HUES6 (cell line): ENCODE measurements around the gene PDE4DIP.
"Not testable (repeated sequence)": the region's sequence is repeated elsewhere in the genome, so short reads cannot be mapped to it uniquely, and the experiment has no call there.

Experiments used
- H3K27ac ChIP-seq: 2 replicates; pipeline ENCODE4 v1.7.0; 2013; ENCODE audit warnings: low read depth, mild to moderate bottlenecking, low read length, inconsistent platforms
- H3K27me3 ChIP-seq: 2 replicates; pipeline ENCODE4 v1.6.1; 2013; ENCODE audit warnings: low read length; ENCODE audit not compliant: control insufficient read depth, insufficient read depth
- H3K36me3 ChIP-seq: 2 replicates; pipeline ENCODE4 v1.6.1; 2013; ENCODE audit warnings: low read length; ENCODE audit not compliant: control insufficient read depth, insufficient read depth
- H3K4me1 ChIP-seq: 2 replicates; pipeline ENCODE4 v1.6.1; 2013; ENCODE audit warnings: low read length; ENCODE audit not compliant: control insufficient read depth, insufficient read depth
- H3K4me3 ChIP-seq: 2 replicates; pipeline ENCODE4 v1.5.1; 2013; ENCODE audit warnings: low read depth, low read length
- H3K9ac ChIP-seq: one replicate; pipeline ENCODE4 v1.6.1; 2013; ENCODE audit warnings: mild to moderate bottlenecking, low read length
- H3K9me3 ChIP-seq: 2 replicates; pipeline ENCODE4 v1.6.1; 2013; ENCODE audit warnings: low read depth, low read length; ENCODE audit not compliant: control insufficient read depth, insufficient read depth

Gene PDE4DIP

GRCh38 chr1:149018577-149018976 lies 174.3 kb downstream of the PDE4DIP start:
- H3K27me3 ChIP-seq, H3K27ac ChIP-seq, H3K36me3 ChIP-seq, H3K9me3 ChIP-seq, H3K4me3 ChIP-seq, H3K4me1 ChIP-seq, H3K9ac ChIP-seq: not testable (repeated sequence)

GRCh38 chr1:149024327-149024726 lies 180.1 kb downstream of the PDE4DIP start:
- not testable (repeated sequence) for H3K27ac ChIP-seq, H3K36me3 ChIP-seq, H3K4me3 ChIP-seq, H3K9ac ChIP-seq, H3K4me1 ChIP-seq, H3K9me3 ChIP-seq, H3K27me3 ChIP-seq

GRCh38 chr1:149033916-149034315 lies 189.7 kb downstream of the PDE4DIP start:
- H3K27me3 ChIP-seq, H3K4me1 ChIP-seq, H3K36me3 ChIP-seq, H3K9me3 ChIP-seq, H3K9ac ChIP-seq, H3K4me3 ChIP-seq, H3K27ac ChIP-seq: not testable (repeated sequence)

- H3K36me3 ChIP-seq, H3K4me3 ChIP-seq, H3K9me3 ChIP-seq, H3K27me3 ChIP-seq, H3K9ac ChIP-seq, H3K27ac ChIP-seq, H3K4me1 ChIP-seq: not testable (repeated sequence)
These were observed 198.8 kb downstream of the PDE4DIP start for GRCh38 chr1:149043056-149043455.

- H3K27me3 ChIP-seq, H3K4me3 ChIP-seq, H3K36me3 ChIP-seq, H3K9ac ChIP-seq, H3K27ac ChIP-seq, H3K4me1 ChIP-seq, H3K9me3 ChIP-seq: not testable (repeated sequence)
These were observed 220.4 kb downstream of the PDE4DIP start for GRCh38 chr1:149064611-149065010.

GRCh38 chr1:149075505-149076127 lies 231.4 kb downstream of the PDE4DIP start:
- not testable (repeated sequence) for H3K4me3 ChIP-seq, H3K27me3 ChIP-seq, H3K27ac ChIP-seq, H3K9me3 ChIP-seq, H3K36me3 ChIP-seq, H3K9ac ChIP-seq, H3K4me1 ChIP-seq
